Retinal pigment epithelial cell (primary cell): ENCODE results near the gene GRIN1.

ENCODE experiments used
- DNase-seq: peaks from one replicate; pipeline ENCODE4 v3.0.0-alpha.2; 2010; ENCODE audit warnings: low read depth
- H3K4me3 ChIP-seq: 2 replicates; pipeline ENCODE4 v1.5.1; 2011; ENCODE audit warnings: mild to moderate bottlenecking, low read length, control low read depth, moderate library complexity
- TF ChIP-seq, protein P1 (sequence below): conservative IDR thresholded peaks from 2 replicates; pipeline ENCODE4 v1.5.1; 2011; ENCODE audit warnings: low read depth, low read length, control low read depth, inconsistent platforms

Gene GRIN1

DNA sequence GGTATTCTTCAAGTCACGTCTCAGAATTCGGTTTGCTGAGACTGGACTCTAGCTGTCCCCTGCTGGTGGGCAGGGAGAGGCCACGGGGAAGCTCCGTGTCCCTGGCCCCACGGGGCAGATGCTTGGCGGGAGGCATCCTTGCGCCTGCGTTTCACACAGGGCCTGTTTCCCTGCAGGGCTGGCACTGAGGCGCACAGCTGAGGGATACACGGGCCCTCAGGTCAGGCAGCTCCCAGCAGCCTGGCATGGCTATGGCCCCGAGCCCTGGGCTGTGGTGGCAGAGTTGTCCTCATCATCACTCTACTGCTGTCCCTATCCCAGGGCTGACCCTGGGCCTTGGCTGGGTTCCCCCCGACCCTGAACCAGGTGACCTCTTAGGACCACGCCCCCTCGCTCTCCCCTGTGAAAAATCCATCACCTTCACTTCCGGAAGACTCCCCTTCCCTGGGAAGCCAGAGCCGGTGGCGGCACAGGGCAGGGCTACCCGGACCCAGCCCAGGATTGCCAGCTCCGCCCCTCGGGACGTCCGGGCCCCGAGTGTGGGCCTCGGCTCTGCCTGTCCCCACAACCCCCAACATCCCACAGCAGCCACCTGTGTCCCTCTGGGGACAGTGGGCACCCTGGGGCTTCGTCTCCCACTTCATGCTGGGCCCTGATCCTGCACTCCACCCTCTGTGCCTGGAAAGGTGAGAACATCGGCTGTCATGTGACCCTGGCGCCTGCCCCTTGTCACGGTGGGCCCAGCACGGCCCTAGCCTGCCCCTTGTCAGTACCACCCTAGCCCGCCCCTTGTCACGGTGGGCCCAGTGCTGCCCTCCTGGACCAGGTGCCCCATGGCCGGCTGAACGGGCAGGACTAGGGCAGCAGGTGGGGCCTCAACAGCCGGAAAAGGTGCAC, 29.5 kb upstream of the GRIN1 start:
- DNase-seq, result no peak
- no peak overlapping the region for H3K4me3 ChIP-seq
- TF ChIP-seq, protein P1, sequence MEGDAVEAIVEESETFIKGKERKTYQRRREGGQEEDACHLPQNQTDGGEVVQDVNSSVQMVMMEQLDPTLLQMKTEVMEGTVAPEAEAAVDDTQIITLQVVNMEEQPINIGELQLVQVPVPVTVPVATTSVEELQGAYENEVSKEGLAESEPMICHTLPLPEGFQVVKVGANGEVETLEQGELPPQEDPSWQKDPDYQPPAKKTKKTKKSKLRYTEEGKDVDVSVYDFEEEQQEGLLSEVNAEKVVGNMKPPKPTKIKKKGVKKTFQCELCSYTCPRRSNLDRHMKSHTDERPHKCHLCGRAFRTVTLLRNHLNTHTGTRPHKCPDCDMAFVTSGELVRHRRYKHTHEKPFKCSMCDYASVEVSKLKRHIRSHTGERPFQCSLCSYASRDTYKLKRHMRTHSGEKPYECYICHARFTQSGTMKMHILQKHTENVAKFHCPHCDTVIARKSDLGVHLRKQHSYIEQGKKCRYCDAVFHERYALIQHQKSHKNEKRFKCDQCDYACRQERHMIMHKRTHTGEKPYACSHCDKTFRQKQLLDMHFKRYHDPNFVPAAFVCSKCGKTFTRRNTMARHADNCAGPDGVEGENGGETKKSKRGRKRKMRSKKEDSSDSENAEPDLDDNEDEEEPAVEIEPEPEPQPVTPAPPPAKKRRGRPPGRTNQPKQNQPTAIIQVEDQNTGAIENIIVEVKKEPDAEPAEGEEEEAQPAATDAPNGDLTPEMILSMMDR, result no peak

DNA sequence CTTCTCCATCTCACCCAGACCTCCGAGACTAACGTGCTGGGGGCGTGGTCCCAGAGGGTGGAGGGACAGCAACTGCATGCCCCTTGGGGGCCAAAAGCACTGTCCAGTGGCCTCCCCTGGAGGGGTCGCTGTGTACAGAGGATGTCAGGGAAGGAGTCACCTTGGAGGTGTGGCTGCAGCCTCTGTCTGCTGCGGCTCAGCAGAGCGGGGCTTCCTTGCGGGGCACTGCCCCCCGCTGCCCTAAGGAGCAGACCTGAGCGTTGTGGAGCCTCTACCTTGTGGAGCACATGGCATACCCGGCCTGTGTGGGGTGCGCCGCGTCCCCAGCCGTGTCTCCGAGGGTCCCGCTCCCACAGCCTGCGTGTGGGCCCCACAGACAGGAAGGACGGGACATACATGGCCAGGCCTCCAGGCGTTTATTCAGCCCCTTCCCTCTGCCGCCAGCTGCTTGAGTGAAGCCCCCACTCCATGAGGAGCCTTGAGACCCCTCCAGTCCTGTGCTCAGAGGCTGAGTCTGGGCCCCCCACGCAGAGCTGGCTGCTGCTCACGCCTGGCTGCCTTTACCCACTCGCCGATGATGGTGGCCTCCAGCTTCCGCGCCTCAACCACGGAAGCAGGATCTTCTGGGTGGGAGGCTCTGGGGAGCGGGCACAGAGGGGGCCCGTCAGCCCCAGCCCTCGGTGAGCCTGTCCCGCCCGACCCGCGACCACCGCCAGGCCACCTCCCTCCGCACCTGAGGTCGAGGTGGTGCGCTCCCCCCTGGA, 28.6 kb upstream of the GRIN1 start:
- TF ChIP-seq, protein P1, result no peak
- H3K4me3 ChIP-seq, result no peak overlapping the region
- DNase-seq, result no peak

DNA sequence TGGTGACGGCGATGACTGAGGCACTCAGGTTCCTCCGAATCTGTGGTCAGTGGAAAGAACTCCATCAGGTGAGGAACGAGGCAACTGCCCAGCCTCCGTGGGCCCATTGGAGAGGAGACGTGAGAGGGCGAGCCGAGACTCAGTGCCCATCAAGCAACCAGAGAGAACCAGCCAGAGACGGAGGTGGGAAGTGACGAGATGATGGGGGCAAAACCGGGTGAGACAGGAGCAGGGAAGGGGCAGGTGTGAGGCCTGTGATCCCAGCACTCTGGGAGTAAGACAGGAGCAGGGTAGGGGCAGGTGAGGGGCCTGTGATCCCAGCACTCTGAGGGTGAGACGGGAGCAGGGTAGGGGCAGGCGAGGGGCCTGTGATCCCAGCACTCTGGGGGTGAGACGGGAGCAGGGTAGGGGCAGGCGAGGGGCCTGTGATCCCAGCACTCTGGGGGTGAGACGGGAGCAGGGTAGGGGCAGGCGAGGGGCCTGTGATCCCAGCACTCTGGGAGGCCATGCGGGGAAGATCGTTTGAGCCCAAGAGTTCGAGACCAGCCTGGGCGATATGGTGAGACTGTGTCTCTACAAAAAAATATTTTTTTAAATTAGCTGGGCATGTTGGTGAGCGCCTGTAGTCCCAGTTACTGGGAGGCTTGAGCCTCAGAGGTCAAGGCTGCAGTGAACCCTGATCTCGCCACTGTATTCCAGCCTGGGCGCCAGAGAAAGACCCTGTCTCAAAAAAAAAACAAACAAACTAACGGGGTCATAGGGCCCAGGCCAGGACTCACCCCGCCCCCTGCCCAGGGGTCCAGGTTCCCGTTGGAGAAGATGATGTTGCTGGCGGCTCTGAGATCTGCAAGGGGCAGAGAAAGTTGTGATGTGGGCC, 27.8 kb upstream of the GRIN1 start:
- DNase-seq, result no peak
- no peak overlapping the region for H3K4me3 ChIP-seq
- TF ChIP-seq, protein P1, result no peak

DNA sequence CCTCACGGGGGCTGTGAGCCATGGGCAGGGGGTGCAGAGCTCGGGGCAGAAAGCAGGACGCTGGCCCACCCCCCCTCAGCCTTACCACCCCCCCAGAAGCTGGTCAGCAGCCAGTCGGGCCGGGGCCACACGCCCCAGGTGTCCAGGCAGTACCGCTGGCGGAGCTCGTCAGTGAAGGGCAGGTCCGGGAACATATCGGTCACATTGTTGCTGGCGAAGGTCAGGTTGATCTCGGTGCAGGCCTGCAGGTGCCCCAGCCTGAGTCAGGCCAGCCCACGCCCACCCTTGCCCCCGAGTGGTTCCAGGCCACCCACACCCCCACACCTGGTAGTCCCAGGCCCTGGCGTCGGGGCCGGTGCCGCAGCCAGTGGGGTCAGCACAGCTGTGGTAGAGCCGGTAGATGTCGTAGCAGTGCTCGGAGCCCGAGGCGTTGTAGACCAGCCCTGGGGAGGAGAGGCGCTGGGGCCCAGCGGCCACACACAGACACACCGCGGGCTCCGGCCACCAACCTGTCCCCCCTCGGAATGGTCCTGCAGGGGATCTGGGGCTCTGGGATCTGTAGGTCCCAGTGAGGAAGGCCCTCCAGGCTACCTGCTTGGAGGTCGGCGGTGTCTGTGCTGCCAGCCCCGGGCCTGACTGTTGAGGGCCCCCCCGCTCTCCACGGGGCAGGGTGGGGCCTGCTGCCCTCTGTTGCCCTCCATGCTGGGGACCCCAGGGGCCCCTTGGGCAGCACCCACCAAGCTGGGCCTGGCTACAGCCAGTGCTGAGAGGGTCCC, 27.0 kb upstream of the GRIN1 start:
- no peak for DNase-seq
- TF ChIP-seq, protein P1, result no peak
- no peak overlapping the region for H3K4me3 ChIP-seq

DNA sequence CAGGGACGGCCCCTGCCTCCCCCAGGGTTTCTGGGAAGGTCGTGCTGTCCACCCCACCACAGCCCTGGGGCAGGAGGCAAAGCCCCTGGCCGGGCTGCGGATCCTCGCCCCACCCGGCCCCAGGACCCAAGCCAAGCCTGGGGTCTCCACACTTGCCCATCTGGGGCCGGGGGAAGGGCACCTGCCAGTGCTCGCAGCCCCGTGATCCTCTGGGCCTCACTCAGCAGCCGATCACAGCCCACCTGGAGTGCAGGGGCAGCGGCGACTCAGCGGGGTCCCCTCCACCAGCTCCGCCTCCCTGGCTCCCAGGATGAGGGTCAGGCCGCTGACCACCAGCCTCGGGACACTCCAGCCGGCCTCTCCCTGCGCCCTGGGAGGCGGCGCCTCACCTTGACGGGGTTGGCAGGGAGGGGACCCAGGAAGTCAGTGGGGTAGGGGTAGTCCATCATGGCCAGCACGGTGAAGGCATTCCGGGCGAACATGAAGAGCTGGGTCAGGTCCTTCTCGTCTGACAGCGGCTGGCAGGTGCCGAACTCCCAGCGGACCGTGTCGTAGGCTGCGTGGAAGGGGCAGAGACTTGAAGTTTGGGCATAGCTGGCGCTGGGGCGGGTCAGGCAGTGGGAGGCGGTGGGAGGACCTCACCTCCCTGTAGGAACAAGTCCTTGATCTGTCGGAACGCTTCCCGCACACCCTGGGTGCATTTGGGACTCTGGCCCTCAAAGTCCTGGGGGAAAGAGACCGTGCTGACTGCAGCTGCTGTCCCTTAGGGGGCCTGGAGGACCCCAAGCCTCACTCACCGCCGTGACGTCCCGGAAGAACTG, 26.2 kb upstream of the GRIN1 start:
- TF ChIP-seq, protein P1, result no peak
- DNase-seq, result no peak
- H3K4me3 ChIP-seq, result no peak overlapping the region
